Hematopoietic multipotent progenitor cell (in vitro differentiated cells): Measurements from ENCODE around the gene KMT2E. TPM values are rescaled to one million over a fixed set of nuclear protein-coding genes. Genes with fewer than 3 reads are reported as not detected.

ENCODE experiments used
- DNase-seq, 3 donors: peaks; one replicate each; pipeline ENCODE4 v3.0.0-alpha.2; 2011 to 2015; ENCODE audit warnings: low read depth in 2 of 3, low spot score in 2 of 3
- total RNA-seq: library from RNA; depleted of rRNA; stranded (reverse); fragments of >200 nt; gene quantifications from one replicate; pipeline ENCODE4 v1.2.3, GENCODE V29; 2012

Gene KMT2E
- total RNA-seq, 1 donor, result 159 TPM

DNA sequence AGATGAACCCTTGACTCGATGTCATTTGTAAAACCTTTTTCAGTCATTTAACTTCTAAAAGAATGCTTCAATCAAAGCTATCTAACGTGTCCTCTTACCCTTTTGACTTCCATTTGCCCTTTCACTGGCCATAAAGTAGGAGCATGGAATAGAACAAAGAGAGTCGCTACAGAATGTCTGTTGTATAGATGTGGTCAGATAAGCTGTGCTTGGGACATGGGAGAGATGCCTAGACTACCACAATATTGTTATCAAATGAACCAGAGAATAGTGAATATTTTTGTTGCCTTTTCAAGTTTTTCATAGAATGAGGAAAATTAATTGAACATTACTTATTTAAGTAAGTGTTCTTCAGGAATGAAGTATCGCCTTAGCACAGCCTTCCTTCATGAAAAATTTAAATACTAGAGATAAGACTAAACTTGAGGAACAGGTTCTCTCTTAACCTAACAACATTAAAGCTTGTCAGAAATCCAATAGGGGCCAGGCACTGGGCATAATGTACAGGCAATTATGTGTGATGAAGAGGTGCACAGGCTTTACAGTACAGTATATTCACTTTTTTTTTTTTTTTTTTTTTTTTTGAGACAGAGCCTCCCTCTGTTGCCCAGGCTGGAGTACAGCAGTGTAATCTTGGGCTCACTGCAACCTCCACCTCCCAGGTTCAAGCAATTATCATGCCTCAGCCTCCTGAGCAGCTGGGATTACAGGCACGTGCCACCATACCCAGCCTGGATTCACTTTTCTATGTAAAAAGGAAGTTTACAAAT is 7.5 kb upstream of the KMT2E start:
- DNase-seq, result no peak

DNA sequence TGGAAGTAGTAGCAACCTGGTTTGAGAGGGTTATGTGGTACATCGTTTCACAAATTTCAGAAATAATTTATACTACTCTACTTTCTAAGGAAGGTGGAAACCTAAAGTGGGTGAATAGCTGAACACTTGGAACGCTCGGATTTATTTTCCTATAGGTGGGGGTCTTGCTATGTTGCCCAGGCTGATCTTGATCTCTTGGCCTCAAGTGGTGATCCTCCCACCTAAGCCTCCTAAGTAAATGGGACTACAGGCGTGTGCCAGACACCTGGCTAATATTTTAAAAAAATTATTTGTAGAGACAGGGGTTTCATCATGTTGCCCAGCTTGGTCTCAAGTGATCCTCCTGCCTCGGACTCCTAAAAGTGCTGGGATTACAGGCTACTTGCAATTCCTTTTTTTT is 6.7 kb upstream of the KMT2E start:
- no peak for DNase-seq

DNA sequence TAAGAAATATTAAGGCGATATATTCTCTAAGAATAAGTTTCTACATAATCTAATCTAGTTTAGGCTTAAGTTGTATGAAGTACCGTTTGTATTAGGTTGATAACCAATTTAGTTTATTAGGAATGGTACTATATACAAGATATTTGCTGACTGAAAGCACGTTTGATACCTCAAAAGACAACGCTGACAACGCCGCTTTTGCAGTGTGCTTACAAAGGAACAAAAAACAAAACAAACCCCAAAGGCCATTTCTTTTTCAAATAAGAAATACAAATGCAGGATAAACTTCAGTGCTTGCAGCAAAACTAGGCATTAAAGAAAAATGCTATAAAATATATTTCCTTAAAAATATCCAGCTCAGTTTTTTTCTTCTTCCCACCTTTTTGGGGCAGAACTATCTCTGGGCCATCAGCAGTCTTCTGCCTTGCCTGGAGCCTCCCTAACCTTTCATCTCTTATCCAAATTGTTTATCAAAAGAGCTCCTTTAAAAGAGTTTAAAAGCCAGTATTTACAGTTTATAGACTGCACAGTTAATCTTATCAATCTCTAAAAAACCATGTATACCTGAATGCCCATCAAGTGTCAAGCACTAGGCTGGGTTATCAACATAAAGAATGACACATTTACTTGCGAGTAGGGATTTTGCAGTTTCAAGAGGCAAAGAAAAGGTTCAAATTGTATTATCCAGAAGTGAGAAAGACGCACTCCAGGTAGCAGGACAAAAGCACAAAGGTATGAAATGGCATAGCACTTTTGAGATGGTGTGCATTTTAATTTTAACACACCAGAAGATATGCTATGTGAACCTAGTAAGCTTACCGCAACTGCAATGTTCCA is 4.1 kb upstream of the KMT2E start:
- no peak for DNase-seq

GRCh38 chr7:105010504-105011130 is 3.4 kb upstream of the KMT2E start:
- no peak for DNase-seq

- DNase-seq, result no peak
These were observed 2.7 kb upstream of the KMT2E start for GRCh38 chr7:105011141-105011830.

DNA sequence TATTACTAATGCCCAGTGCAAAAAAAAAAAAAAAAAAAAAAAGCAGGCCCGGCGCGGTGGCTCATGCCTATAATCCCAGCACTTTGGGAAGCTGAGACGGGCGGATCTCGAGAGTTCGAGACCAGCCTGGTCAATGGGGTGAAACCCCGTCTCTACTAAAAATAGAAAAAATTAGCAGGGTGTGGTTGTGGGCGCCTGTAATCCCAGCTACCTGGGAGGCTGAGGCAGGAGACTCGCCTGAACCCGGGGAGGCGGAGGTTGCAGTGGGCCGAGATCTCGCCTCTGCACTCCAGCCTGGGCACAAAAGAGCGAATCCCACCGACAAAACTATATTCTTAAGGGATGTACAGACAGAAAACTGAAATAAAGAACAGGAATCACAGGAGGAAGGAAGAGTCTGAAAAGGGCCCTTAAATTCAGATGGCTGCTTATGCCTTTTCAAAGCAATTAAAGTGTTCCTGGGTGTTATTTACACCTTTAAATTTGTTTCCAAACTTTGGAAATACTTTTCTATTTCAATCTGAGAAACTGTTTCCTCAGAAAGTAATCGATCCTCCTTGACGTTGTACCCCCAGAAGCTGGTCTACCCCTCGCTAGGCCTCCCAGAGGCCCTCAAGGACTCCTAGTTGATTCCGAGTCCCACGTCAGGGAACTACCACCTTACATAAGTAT is 2.0 kb upstream of the KMT2E start:
- DNase-seq, result no peak

- peak; percentile 99 to 100 (median 99) for DNase-seq
These were observed 1.3 kb upstream of the KMT2E start for GRCh38 chr7:105012503-105013220.

GRCh38 chr7:105013221-105013815 is 687 bp upstream of the KMT2E start:
- peak in 2 of 3 donors; percentile 92 to 97 for DNase-seq

GRCh38 chr7:105014693-105015389 is 836 bp downstream of the KMT2E start:
- peak in 2 of 3 donors; percentile 26 to 60 for DNase-seq

GRCh38 chr7:105015390-105015965 is 1.5 kb downstream of the KMT2E start:
- DNase-seq, result no peak

- no peak for DNase-seq
These were observed 2.2 kb downstream of the KMT2E start for GRCh38 chr7:105016068-105016708.

DNA sequence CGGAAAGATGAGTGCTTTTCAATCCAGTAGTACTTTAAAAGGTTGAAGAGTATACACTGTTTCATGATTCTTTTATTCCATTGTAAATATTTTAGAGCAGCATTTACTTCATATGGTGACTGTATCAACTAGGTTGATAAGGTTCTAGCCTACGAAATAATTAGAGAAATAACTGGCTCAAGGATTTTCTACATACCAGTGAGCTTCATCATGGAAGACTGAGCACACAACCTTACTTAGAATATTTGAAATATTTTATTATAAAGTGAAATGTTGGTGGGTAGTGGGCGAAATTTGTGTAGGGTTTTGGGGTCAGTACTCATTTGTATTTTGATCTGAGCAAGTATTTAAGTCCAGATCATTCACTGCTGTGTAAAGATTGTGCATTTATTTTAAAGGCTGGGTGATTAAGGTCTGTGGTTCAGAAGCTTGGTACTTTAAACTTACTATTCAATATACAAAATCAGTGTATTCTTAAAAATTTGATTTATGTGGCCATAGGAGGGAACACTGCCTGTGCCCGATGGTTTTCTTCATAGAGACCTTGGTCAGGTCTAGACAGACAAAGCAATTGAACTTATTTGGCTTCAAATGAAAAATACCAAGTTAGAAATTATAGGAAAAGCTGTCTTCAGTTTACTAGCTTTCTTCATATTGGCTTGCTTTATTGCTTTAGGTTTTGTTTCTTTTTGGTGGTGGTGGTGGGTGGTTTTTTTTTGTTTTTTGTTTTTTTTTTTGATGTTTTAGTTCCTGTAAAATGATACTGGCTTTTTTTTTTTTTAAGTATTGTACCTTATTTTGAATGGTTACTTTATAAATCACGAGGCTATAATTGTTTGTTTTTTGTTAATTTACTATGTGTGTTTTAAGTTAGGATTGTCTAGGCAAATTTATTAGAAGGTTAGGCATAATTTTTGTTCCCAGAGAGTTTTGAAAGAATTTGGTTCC is 3.0 kb downstream of the KMT2E start:
- DNase-seq, result no peak

- DNase-seq, result no peak
These were observed 3.8 kb downstream of the KMT2E start for GRCh38 chr7:105017657-105018365.

DNA sequence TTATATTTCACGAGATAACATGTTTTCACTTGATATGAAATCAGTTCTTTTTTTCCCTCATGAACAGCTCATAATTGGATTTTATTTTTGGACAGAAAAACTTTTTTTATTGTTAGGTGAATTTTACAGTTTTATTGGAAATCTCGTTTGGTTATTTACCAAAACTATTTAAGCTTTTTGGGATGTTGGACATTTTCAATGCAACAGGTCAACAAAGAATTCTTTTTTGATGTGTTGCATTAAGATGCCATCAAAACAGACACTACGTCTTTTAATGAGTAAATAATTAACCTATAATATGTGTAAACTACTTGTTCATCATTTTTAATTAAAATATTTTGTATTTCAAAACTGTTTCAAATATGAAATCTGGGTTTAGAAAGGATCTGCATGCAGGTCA is 5.3 kb downstream of the KMT2E start:
- no peak for DNase-seq

DNA sequence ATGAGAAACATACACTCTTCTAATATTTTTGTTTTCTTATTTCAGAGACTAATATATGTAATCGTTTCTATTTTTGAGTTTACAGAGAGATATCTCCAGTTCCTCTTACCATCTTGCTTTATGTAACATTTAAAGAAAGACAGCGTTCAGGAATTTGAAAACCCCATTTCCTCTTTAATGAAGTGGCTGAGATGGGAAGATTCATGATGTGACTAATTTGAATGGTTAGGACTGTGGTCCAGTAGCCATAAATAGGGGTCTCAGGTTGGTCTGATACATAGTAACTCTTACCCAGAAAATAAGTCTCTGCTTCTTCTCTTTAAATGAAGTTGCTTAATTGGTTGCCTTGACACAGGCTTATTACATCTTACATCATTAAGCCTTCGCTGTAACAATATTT is 6.9 kb downstream of the KMT2E start:
- no peak for DNase-seq

- DNase-seq, result no peak
These were observed 7.3 kb downstream of the KMT2E start for GRCh38 chr7:105021352-105021751.
